ENCODE results near the gene FRYL. TPM values are rescaled to one million over a fixed set of nuclear protein-coding genes. Genes with fewer than 3 reads are reported as not detected.
"Not testable (repeated sequence)": the region's sequence is repeated elsewhere in the genome, so short reads cannot be mapped to it uniquely, and the experiment has no call there.

The FRYL gene
- polyA plus RNA-seq, 6 donors from 2014 or later, result 24.4 to 49.5 (median 37.9) TPM

DNA sequence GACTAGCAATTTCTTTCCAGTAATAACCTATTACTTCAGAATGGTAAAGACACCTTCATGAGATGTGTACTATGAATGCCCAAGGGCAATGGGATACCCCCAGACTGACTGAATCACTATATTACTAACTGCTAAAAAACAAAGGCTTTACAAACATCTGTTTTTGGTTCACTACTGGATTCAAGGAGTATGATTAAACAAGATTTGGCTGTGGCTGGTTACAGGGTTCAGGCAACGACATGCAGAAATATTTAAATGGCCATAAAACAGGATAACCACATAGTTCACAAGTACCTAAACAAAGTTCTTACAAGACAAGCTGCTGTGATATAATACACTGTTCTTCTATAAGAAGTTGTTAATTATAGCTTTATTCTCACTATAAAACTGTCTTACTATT is 128.2 kb downstream of the FRYL start:
- Mint-ChIP-seq H3K4me3 (no peak overlapping the region), H3K9me3 (no peaks in the 10 kb centered on the region), H3K27ac (peak overlapping the region in 4 of 6 donors; percentile 49 to 76 (median 60)), H3K4me1 (peaks cover 14 to 44% (median 27%) of the 10 kb centered on the region in 3 donors), H3K36me3 (peaks cover 4 to 8% of the 10 kb centered on the region in 2 donors), H3K27me3 (no peaks in the 10 kb centered on the region)
- ATAC-seq (ENCODE audit: low read depth in 2 of 2) (no peak), DNase-seq (no peak)

DNA sequence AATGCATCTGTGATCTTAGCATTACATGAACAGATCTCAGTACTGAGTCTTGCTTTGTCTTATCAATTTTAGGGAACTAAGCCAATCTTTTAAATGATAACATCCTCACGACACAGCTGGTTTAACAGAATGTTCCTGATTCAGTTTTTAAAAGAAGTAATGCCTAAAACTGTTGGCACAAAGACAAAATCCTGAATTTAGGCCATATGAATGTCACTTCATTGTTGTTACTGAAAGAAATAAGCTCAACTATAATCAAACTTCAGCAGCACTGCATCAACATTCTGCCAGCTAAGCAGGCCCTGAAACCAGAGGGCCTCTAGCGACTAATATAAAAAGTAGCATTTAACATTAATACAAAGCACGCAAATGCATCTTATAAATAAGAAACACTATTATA is 130.6 kb downstream of the FRYL start:
- peaks cover 14 to 57% (median 36%) of the 10 kb centered on the region in 3 donors for H3K4me1 Mint-ChIP-seq
- DNase-seq, result no peak
- H3K36me3 Mint-ChIP-seq, result peaks cover 4 to 8% of the 10 kb centered on the region in 2 donors
- H3K27me3 Mint-ChIP-seq, result no peaks in the 10 kb centered on the region
- no peak overlapping the region for H3K27ac Mint-ChIP-seq
- H3K4me3 Mint-ChIP-seq, result no peak overlapping the region
- H3K9me3 Mint-ChIP-seq, result no peaks in the 10 kb centered on the region
- no peak for ATAC-seq (ENCODE audit: low read depth in 2 of 2)

- H3K27me3 Mint-ChIP-seq, result no peaks in the 10 kb centered on the region
- ATAC-seq (ENCODE audit: low read depth in 2 of 2) (no peak), DNase-seq (no peak)
- peak overlapping the region in 2 of 6 donors; percentile 15 to 24 for H3K27ac Mint-ChIP-seq
- peaks cover 15 to 52% (median 38%) of the 10 kb centered on the region in 3 donors for H3K4me1 Mint-ChIP-seq
- no peak overlapping the region for H3K4me3 Mint-ChIP-seq
- no peaks in the 10 kb centered on the region for H3K9me3 Mint-ChIP-seq
- H3K36me3 Mint-ChIP-seq, result peaks cover 2 to 4% of the 10 kb centered on the region in 2 donors
Observed at GRCh38 chr4:48645225-48645794, 134.8 kb downstream of the FRYL start.

DNA sequence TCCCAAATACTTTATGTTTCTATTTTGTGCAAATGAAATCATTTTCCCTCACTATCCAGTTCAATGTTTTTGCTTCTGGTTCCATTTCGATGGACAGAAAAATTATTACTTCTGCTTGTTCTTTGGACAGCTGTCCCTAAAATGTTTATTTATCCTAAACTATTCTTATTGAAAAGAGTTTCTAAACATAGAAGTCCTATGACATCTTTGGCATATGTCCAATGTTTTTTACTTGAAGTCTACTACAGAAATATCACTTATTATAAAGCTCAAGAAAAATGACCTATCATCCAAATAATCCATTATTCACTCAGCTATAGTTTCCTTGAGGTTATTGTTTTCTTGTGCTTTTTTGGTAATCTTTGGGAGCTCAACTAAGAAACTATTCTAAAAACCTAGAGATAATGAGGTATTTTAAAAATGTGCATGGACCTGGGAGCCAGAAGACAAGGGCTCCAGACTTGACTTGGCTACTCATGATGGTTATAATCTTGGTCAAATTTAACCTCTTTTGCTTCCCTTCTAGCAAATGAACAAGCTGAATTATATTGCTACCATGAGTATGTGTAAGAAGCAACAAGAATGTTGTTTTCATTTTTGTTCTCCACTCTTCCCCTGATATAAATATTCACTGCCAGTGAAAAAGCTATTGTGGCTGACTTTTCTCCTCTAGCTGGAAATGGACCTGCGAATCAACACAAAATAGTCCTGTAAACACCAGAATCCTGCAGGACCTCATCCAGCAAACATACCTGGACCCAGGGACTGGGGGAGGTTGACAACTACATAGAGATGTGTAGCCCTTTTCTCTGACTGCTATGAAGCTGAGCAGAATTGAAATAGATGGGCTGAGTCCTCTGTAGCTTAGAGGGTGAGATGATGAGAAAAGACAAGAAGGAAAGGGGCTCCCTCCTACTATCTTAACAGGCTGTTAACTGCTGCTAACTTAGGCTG is 137.4 kb downstream of the FRYL start:
- Mint-ChIP-seq H3K9me3 (peaks cover 0 to 2% (median 0%) of the 10 kb centered on the region in 7 donors), H3K4me3 (no peak overlapping the region), H3K4me1 (peaks cover 13 to 54% (median 32%) of the 10 kb centered on the region in 3 donors), H3K36me3 (peaks cover 0 to 5% of the 10 kb centered on the region in 2 donors), H3K27me3 (no peaks in the 10 kb centered on the region), H3K27ac (peak overlapping the region in 4 of 6 donors; percentile 23 to 64 (median 36))
- DNase-seq, result no peak
- ATAC-seq (ENCODE audit: low read depth in 2 of 2), result no peak

DNA sequence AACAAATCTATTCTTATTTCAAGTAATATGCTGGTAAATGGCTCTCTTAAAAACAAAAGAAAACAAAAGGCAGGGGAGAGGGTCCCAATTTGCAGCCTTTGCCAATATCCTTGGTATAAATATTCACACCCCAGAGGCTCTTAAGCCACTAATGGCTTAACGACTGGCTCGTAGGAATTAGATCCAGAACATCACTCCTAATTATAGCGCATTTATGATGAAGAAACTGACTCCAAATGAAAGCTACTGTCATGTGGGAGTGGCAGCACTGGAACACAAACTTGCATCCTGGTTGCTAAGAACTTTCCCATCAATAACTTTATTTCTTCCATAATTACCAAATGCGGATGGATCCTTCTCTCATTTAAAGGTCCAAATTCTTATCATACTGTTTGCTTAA is 138.7 kb downstream of the FRYL start:
- no peak for DNase-seq
- Mint-ChIP-seq H3K9me3 (peaks cover 0 to 2% (median 0%) of the 10 kb centered on the region in 7 donors), H3K27me3 (no peaks in the 10 kb centered on the region), H3K36me3 (peaks cover 0 to 5% of the 10 kb centered on the region in 2 donors), H3K4me3 (no peak overlapping the region), H3K4me1 (peaks cover 10 to 51% (median 26%) of the 10 kb centered on the region in 3 donors), H3K27ac (peak overlapping the region in 1 of 6 donors; percentile 45)
- ATAC-seq (ENCODE audit: low read depth in 2 of 2), result no peak

GRCh38 chr4:48640699-48641098 is 139.4 kb downstream of the FRYL start:
- H3K4me1 Mint-ChIP-seq, result peaks cover 10 to 46% (median 22%) of the 10 kb centered on the region in 3 donors
- no peaks in the 10 kb centered on the region for H3K27me3 Mint-ChIP-seq
- H3K27ac Mint-ChIP-seq, result peak overlapping the region in 2 of 6 donors; percentile 12 to 67
- no peak overlapping the region for H3K4me3 Mint-ChIP-seq
- DNase-seq (no peak), ATAC-seq (ENCODE audit: low read depth in 2 of 2) (no peak)
- H3K36me3 Mint-ChIP-seq, result peaks cover 0 to 5% of the 10 kb centered on the region in 2 donors
- peaks cover 0 to 2% (median 0%) of the 10 kb centered on the region in 7 donors for H3K9me3 Mint-ChIP-seq

DNA sequence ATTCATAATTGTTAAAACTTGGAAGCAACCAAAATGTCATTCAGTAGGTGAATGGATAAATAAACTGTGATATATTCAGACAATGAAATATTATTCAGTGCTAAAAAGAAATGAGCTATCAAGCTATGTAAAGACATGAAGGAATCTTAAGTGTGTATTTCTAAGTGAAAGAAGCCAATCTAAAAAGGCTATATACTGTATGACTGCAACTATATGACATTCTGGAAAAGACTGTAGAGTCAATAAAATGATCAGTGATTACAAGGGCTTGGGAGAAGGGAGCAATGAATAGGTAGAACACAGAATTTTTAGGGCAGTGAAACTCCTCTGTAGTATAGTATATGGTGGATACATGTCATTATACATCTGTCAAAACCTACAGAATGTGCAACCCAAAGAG is 139.9 kb downstream of the FRYL start:
- H3K36me3 Mint-ChIP-seq, result peaks cover 0 to 5% of the 10 kb centered on the region in 2 donors
- ATAC-seq (ENCODE audit: low read depth in 2 of 2), result no peak
- peaks cover 0 to 2% (median 0%) of the 10 kb centered on the region in 7 donors for H3K9me3 Mint-ChIP-seq
- peak overlapping the region in 2 of 6 donors; percentile 12 to 67 for H3K27ac Mint-ChIP-seq
- DNase-seq, result no peak
- H3K4me3 Mint-ChIP-seq, result no peak overlapping the region
- H3K4me1 Mint-ChIP-seq, result peaks cover 10 to 42% (median 22%) of the 10 kb centered on the region in 3 donors
- no peaks in the 10 kb centered on the region for H3K27me3 Mint-ChIP-seq

- H3K36me3 Mint-ChIP-seq, result peaks cover 0 to 5% of the 10 kb centered on the region in 2 donors
- H3K27ac Mint-ChIP-seq, result peak overlapping the region in 1 of 6 donors; percentile 12
- no peak for DNase-seq
- peaks cover 0 to 2% (median 0%) of the 10 kb centered on the region in 7 donors for H3K9me3 Mint-ChIP-seq
- no peaks in the 10 kb centered on the region for H3K27me3 Mint-ChIP-seq
- ATAC-seq (ENCODE audit: low read depth in 2 of 2), result no peak
- no peak overlapping the region for H3K4me3 Mint-ChIP-seq
- peaks cover 10 to 39% (median 22%) of the 10 kb centered on the region in 3 donors for H3K4me1 Mint-ChIP-seq
Observed at GRCh38 chr4:48639807-48640206, 140.3 kb downstream of the FRYL start.

GRCh38 chr4:48638586-48638985 is 141.5 kb downstream of the FRYL start:
- ATAC-seq (ENCODE audit: low read depth in 2 of 2); H3K27me3 Mint-ChIP-seq; H3K4me3 Mint-ChIP-seq; H3K27ac Mint-ChIP-seq; H3K36me3 Mint-ChIP-seq; DNase-seq; H3K9me3 Mint-ChIP-seq: not testable (repeated sequence)
- peaks cover 10 to 39% (median 22%) of the 10 kb centered on the region in 3 donors for H3K4me1 Mint-ChIP-seq

DNA sequence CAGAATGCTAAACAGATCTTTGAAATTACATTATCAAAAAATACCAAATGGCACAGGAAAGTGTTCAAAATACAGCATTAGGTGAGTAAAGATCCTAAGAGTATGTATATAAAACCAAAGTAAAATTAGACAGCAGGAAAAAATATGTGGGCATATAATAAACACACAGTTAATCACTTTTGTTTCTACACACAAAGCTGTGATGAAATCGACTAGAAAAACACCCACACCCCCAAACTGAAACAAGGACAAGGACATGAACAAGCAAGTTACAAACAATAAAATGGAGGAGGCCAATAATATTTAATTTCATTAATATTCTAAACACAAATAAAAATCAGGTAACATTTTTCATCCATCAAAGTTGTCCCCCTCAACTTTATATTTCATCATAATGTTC is 143.2 kb downstream of the FRYL start:
- Mint-ChIP-seq H3K27me3 (no peaks in the 10 kb centered on the region), H3K36me3 (peaks cover 0 to 5% of the 10 kb centered on the region in 2 donors), H3K9me3 (peaks cover 0 to 2% (median 0%) of the 10 kb centered on the region in 7 donors), H3K27ac (no peak overlapping the region), H3K4me1 (peaks cover 4 to 28% (median 16%) of the 10 kb centered on the region in 3 donors), H3K4me3 (no peak overlapping the region)
- ATAC-seq (ENCODE audit: low read depth in 2 of 2) (no peak), DNase-seq (no peak)

- DNase-seq (no peak), ATAC-seq (ENCODE audit: low read depth in 2 of 2) (no peak)
- Mint-ChIP-seq H3K27me3 (no peaks in the 10 kb centered on the region), H3K9me3 (peaks cover 0 to 2% (median 0%) of the 10 kb centered on the region in 7 donors), H3K27ac (peak overlapping the region in 2 of 6 donors; percentile 5 to 22), H3K4me1 (peaks cover 3 to 27% (median 13%) of the 10 kb centered on the region in 3 donors), H3K36me3 (peaks cover 0 to 5% of the 10 kb centered on the region in 2 donors), H3K4me3 (no peak overlapping the region)
Observed at GRCh38 chr4:48635980-48636379, 144.1 kb downstream of the FRYL start.

GRCh38 chr4:48635310-48635709 is 144.8 kb downstream of the FRYL start:
- H3K36me3 Mint-ChIP-seq, result peaks cover 0 to 5% of the 10 kb centered on the region in 2 donors
- peak overlapping the region in 1 of 6 donors; percentile 22 for H3K27ac Mint-ChIP-seq
- no peak for DNase-seq
- ATAC-seq (ENCODE audit: low read depth in 2 of 2), result no peak
- H3K4me3 Mint-ChIP-seq, result peak overlapping the region in 3 of 8 donors; percentile 1 to 59 (median 14)
- peaks cover 0 to 2% (median 0%) of the 10 kb centered on the region in 7 donors for H3K9me3 Mint-ChIP-seq
- H3K4me1 Mint-ChIP-seq, result peaks cover 2 to 20% (median 8%) of the 10 kb centered on the region in 3 donors
- H3K27me3 Mint-ChIP-seq, result no peaks in the 10 kb centered on the region

- Mint-ChIP-seq H3K27ac (no peak overlapping the region), H3K4me1 (peaks cover 2 to 15% (median 5%) of the 10 kb centered on the region in 3 donors), H3K27me3 (no peaks in the 10 kb centered on the region), H3K9me3 (peaks cover 0 to 2% (median 0%) of the 10 kb centered on the region in 7 donors), H3K36me3 (peaks cover 0 to 5% of the 10 kb centered on the region in 2 donors), H3K4me3 (no peak overlapping the region)
- DNase-seq (peak; percentile 1), ATAC-seq (ENCODE audit: low read depth in 2 of 2) (peak; percentile 38 to 62)
Observed at GRCh38 chr4:48634688-48635308, 145.3 kb downstream of the FRYL start.

All from naive B cell (primary cell).